ENCODE measurements around the gene TBC1D21.

TBC1D21 gene

GRCh38 chr15:73844356-73844755 is 29.0 kb upstream of the TBC1D21 start:
- H3K4me1 ChIP-seq (ENCODE audit: control insufficient read depth, insufficient read depth, low read length): peaks cover 7% of the 10 kb centered on the region
- H3K27ac ChIP-seq (ENCODE audit: low read depth, low read length): peak overlapping the region; percentile 37
- H3K36me3 ChIP-seq (ENCODE audit: control insufficient read depth, insufficient read depth, low read length): no peaks in the 10 kb centered on the region
- no peak overlapping the region for H3K9ac ChIP-seq (ENCODE audit: low read depth, low read length)
- no peak overlapping the region for H3K4me3 ChIP-seq (ENCODE audit: low read depth, low read length)
- H3K27me3 ChIP-seq (ENCODE audit: control insufficient read depth, insufficient read depth, low read length): no peaks in the 10 kb centered on the region; the same call in 1 of the 2 replicates
- H3K9me3 ChIP-seq (ENCODE audit: control insufficient read depth, insufficient read depth, low read length): no peaks in the 10 kb centered on the region

GRCh38 chr15:73845507-73845906 is 27.9 kb upstream of the TBC1D21 start:
- H3K36me3 ChIP-seq (ENCODE audit: control insufficient read depth, insufficient read depth, low read length): no peaks in the 10 kb centered on the region

GRCh38 chr15:73845907-73846306 is 27.5 kb upstream of the TBC1D21 start:
- Histone ChIP-seq H3K4me3 (ENCODE audit: low read depth, low read length) (no peak overlapping the region), H3K9me3 (ENCODE audit: control insufficient read depth, insufficient read depth, low read length) (no peaks in the 10 kb centered on the region), H3K36me3 (ENCODE audit: control insufficient read depth, insufficient read depth, low read length) (no peaks in the 10 kb centered on the region), H3K27ac (ENCODE audit: low read depth, low read length) (no peak overlapping the region), H3K9ac (ENCODE audit: low read depth, low read length) (no peak overlapping the region), H3K4me1 (ENCODE audit: control insufficient read depth, insufficient read depth, low read length) (peaks cover 7% of the 10 kb centered on the region), H3K27me3 (ENCODE audit: control insufficient read depth, insufficient read depth, low read length) (no peaks in the 10 kb centered on the region; the same call in 1 of the 2 replicates)

More at GRCh38 chr15:73845507-73845906, 27.9 kb upstream of the TBC1D21 start:
- H3K27me3 ChIP-seq (ENCODE audit: control insufficient read depth, insufficient read depth, low read length): no peaks in the 10 kb centered on the region; the same call in 1 of the 2 replicates
- H3K9me3 ChIP-seq (ENCODE audit: control insufficient read depth, insufficient read depth, low read length): no peaks in the 10 kb centered on the region
- H3K4me1 ChIP-seq (ENCODE audit: control insufficient read depth, insufficient read depth, low read length): peaks cover 7% of the 10 kb centered on the region
- H3K27ac ChIP-seq (ENCODE audit: low read depth, low read length): no peak overlapping the region
- H3K9ac ChIP-seq (ENCODE audit: low read depth, low read length): no peak overlapping the region
- no peak overlapping the region for H3K4me3 ChIP-seq (ENCODE audit: low read depth, low read length)

DNA sequence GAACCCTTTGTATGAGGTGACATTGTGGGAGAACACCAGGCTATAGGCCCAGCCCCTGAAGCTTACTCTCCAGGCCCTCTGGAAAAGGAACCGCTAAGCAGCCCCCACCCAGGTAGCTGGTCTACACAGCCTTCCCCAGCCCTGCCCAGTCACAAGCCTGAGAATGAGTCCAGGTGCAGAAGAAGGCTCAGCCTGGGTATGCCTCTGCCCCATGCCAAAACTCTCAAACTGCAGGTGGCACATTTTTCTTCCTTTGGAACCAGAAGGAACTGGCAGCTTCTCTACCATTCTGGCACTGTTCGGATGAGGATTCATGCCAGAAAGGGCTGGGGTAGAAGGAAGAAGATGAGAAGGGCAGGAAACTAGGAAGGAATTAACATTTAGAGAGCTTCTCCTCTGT is 23.7 kb upstream of the TBC1D21 start:
- no peaks in the 10 kb centered on the region; the same call in 1 of the 2 replicates for H3K4me1 ChIP-seq (ENCODE audit: control insufficient read depth, insufficient read depth, low read length)
- H3K4me3 ChIP-seq (ENCODE audit: low read depth, low read length): no peak overlapping the region
- no peaks in the 10 kb centered on the region for H3K27me3 ChIP-seq (ENCODE audit: control insufficient read depth, insufficient read depth, low read length)
- no peak overlapping the region for H3K27ac ChIP-seq (ENCODE audit: low read depth, low read length)
- no peaks in the 10 kb centered on the region for H3K36me3 ChIP-seq (ENCODE audit: control insufficient read depth, insufficient read depth, low read length)
- H3K9ac ChIP-seq (ENCODE audit: low read depth, low read length): no peak overlapping the region
- H3K9me3 ChIP-seq (ENCODE audit: control insufficient read depth, insufficient read depth, low read length): no peaks in the 10 kb centered on the region

DNA sequence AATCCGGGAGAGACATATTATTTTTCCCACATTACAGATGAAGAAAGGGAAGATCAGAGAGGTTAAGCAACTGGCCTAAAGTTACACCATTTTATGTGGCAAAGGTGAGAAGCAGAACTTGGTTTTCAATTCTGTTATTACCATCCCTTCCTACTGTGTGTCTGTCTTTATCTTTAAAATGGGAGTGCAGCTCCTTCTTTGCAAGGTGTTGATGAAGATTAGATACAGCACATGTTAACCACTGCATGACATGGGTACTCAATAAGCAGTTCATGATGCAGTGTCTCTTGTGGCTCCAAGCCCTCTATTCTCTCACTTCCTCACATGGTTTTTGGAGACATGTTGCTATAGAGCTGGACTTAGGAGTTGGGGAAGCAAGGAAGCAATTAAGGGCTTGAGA is 23.1 kb upstream of the TBC1D21 start:
- Histone ChIP-seq H3K9me3 (ENCODE audit: control insufficient read depth, insufficient read depth, low read length) (no peaks in the 10 kb centered on the region), H3K27me3 (ENCODE audit: control insufficient read depth, insufficient read depth, low read length) (no peaks in the 10 kb centered on the region), H3K9ac (ENCODE audit: low read depth, low read length) (no peak overlapping the region)

GRCh38 chr15:73851689-73852088 is 21.7 kb upstream of the TBC1D21 start:
- H3K27ac ChIP-seq (ENCODE audit: low read depth, low read length): no peak overlapping the region
- no peaks in the 10 kb centered on the region for H3K4me1 ChIP-seq (ENCODE audit: control insufficient read depth, insufficient read depth, low read length)
- no peaks in the 10 kb centered on the region for H3K36me3 ChIP-seq (ENCODE audit: control insufficient read depth, insufficient read depth, low read length)
- H3K27me3 ChIP-seq (ENCODE audit: control insufficient read depth, insufficient read depth, low read length): no peaks in the 10 kb centered on the region
- no peak overlapping the region for H3K9ac ChIP-seq (ENCODE audit: low read depth, low read length)
- H3K9me3 ChIP-seq (ENCODE audit: control insufficient read depth, insufficient read depth, low read length): no peaks in the 10 kb centered on the region
- no peak overlapping the region for H3K4me3 ChIP-seq (ENCODE audit: low read depth, low read length)

More for the DNA sequence above, 23.1 kb upstream of the TBC1D21 start:
- Histone ChIP-seq H3K4me1 (ENCODE audit: control insufficient read depth, insufficient read depth, low read length) (no peaks in the 10 kb centered on the region), H3K4me3 (ENCODE audit: low read depth, low read length) (no peak overlapping the region), H3K36me3 (ENCODE audit: control insufficient read depth, insufficient read depth, low read length) (no peaks in the 10 kb centered on the region), H3K27ac (ENCODE audit: low read depth, low read length) (no peak overlapping the region)

DNA sequence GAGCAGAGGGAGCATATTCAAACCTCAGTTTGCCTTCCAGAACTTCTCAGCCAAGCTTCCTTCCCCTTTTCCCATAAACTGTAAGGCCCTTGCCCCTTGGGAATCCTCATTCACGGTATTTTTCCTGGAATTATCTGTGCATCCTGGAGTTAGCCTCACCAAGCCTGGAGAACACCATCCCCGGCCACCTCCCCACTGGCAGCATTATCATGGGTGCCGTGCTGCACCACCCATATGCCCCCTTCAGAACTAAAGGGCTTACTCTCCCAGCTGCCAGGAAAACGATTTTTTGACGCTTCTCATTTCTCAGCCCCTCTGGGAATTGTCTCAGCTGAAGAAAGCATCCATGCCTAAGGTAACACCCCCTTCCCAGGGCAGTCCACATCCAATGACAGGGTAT is 20.9 kb upstream of the TBC1D21 start:
- no peak overlapping the region for H3K4me3 ChIP-seq (ENCODE audit: low read depth, low read length)
- no peaks in the 10 kb centered on the region for H3K4me1 ChIP-seq (ENCODE audit: control insufficient read depth, insufficient read depth, low read length)
- no peak overlapping the region for H3K27ac ChIP-seq (ENCODE audit: low read depth, low read length)
- no peaks in the 10 kb centered on the region for H3K36me3 ChIP-seq (ENCODE audit: control insufficient read depth, insufficient read depth, low read length)
- H3K27me3 ChIP-seq (ENCODE audit: control insufficient read depth, insufficient read depth, low read length): no peaks in the 10 kb centered on the region
- H3K9me3 ChIP-seq (ENCODE audit: control insufficient read depth, insufficient read depth, low read length): no peaks in the 10 kb centered on the region
- no peak overlapping the region for H3K9ac ChIP-seq (ENCODE audit: low read depth, low read length)

GRCh38 chr15:73854265-73854664 is 19.1 kb upstream of the TBC1D21 start:
- H3K9me3 ChIP-seq (ENCODE audit: control insufficient read depth, insufficient read depth, low read length): no peaks in the 10 kb centered on the region
- H3K27me3 ChIP-seq (ENCODE audit: control insufficient read depth, insufficient read depth, low read length): no peaks in the 10 kb centered on the region
- no peak overlapping the region for H3K27ac ChIP-seq (ENCODE audit: low read depth, low read length)
- no peak overlapping the region for H3K9ac ChIP-seq (ENCODE audit: low read depth, low read length)
- H3K4me3 ChIP-seq (ENCODE audit: low read depth, low read length): no peak overlapping the region
- H3K36me3 ChIP-seq (ENCODE audit: control insufficient read depth, insufficient read depth, low read length): no peaks in the 10 kb centered on the region
- H3K4me1 ChIP-seq (ENCODE audit: control insufficient read depth, insufficient read depth, low read length): no peaks in the 10 kb centered on the region

DNA sequence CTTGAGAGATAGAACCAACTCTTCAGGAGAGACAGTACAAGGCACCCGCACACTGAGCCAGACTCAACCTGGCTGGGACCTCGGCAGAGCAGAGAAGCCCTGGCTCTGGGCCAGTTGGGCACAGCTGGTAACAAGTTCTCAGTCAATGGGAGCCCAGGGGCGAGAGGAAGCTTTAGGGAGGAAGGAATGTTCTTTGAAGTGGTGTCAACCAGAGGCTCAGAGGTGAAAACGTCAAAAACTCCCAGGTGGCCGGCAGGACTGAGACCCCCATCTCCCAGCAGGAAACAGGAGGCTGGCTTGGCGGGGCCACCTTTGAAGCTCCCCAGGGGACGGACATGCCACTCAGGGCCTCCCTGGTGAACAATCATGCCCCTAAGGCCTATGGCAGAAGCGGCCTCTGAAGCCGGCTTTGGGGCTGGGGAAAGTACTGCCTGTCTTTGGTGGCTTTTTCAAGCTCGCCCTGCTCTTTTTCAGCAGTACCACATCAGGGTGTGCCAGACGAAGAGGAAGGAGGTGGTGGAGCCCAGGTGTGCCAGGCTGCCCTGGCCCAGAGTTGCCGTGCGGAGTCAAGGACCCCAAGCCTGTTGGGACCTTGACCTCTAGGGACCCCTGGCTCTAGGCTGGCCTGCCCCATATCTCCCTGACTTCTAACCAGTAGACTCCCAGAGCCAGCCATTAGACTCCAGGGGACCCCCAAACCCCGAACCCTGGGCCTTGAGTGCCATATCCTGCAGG is 16.7 kb upstream of the TBC1D21 start:
- Histone ChIP-seq H3K4me1 (ENCODE audit: control insufficient read depth, insufficient read depth, low read length) (no peaks in the 10 kb centered on the region), H3K36me3 (ENCODE audit: control insufficient read depth, insufficient read depth, low read length) (no peaks in the 10 kb centered on the region), H3K9me3 (ENCODE audit: control insufficient read depth, insufficient read depth, low read length) (no peaks in the 10 kb centered on the region), H3K4me3 (ENCODE audit: low read depth, low read length) (no peak overlapping the region), H3K27ac (ENCODE audit: low read depth, low read length) (no peak overlapping the region), H3K27me3 (ENCODE audit: control insufficient read depth, insufficient read depth, low read length) (no peaks in the 10 kb centered on the region), H3K9ac (ENCODE audit: low read depth, low read length) (no peak overlapping the region)

DNA sequence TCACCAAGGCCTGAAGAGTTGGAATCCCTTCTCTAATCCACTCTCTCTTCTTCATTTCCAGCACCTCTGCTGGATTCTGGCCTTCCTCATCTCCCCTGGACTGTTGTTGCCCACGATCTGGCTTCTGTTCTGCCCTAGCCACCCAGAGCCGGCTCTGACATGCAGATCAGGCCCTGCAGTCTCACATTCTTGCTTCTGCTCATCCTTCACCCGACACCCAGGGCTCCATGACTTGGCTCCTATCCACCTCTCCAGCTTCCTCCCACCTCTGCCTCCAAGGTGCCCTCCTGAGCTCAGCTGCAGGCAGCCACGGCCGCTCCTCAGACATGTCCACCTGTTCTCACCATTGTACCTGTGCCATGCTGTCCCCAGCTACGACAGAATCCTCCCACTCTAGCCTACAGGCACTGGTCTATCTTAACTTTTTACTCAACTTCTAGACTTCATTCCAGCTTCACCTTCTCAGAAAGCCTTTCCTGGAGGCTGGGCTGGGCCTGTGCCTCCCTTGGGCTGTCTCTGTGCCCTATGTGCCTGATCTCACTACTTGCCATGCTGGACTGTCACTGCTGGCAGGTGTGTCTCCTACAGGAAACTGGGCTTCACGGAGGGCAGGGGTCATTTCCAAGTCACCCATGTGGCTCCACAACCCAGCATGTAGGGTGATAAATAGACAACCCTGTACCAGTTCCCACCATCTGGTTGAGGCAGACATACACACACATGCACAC is 16.0 kb upstream of the TBC1D21 start:
- Histone ChIP-seq H3K9ac (ENCODE audit: low read depth, low read length) (no peak overlapping the region), H3K4me3 (ENCODE audit: low read depth, low read length) (no peak overlapping the region), H3K9me3 (ENCODE audit: control insufficient read depth, insufficient read depth, low read length) (no peaks in the 10 kb centered on the region), H3K27ac (ENCODE audit: low read depth, low read length) (no peak overlapping the region), H3K27me3 (ENCODE audit: control insufficient read depth, insufficient read depth, low read length) (no peaks in the 10 kb centered on the region), H3K36me3 (ENCODE audit: control insufficient read depth, insufficient read depth, low read length) (no peaks in the 10 kb centered on the region), H3K4me1 (ENCODE audit: control insufficient read depth, insufficient read depth, low read length) (peaks cover 5% of the 10 kb centered on the region)

DNA sequence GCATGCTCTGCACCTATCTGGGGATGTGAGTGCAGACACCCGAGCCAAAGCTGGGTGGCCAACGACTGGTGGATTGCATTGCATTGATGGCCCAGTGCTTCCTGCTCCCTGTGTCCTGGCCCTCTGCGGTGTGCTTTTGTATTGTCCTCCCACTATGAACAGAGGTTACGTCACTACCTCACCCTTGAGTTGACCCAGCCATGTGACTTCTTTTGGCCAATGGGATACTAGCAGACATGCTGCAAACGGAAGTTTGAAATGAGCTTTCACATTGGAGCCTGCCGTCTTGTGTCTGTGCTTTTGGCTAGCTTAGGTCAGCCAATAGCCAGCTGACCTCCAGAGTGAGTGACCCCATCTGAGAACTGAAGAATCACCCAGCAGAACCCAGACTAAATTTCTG is 15.3 kb upstream of the TBC1D21 start:
- Histone ChIP-seq H3K9me3 (ENCODE audit: control insufficient read depth, insufficient read depth, low read length) (no peaks in the 10 kb centered on the region), H3K4me3 (ENCODE audit: low read depth, low read length) (no peak overlapping the region), H3K36me3 (ENCODE audit: control insufficient read depth, insufficient read depth, low read length) (no peaks in the 10 kb centered on the region), H3K4me1 (ENCODE audit: control insufficient read depth, insufficient read depth, low read length) (peaks cover 6% of the 10 kb centered on the region), H3K27ac (ENCODE audit: low read depth, low read length) (no peak overlapping the region), H3K27me3 (ENCODE audit: control insufficient read depth, insufficient read depth, low read length) (no peaks in the 10 kb centered on the region), H3K9ac (ENCODE audit: low read depth, low read length) (no peak overlapping the region)

All from HUES48 (cell line).